Natural killer cell treated with Interleukin-12 subunit alpha and Interleukin-12 subunit beta and Interleukin-15 and Interleukin-18, amount 100 ng/mL, for 72 hours (primary cell): ENCODE measurements around the gene UGT1A10. TPM values are rescaled to one million over a fixed set of nuclear protein-coding genes. Genes with fewer than 3 reads are reported as not detected.
A peak's percentile ranks its signal among the peaks of the same experiment; 100 is the strongest.

Experiments
- ATAC-seq, 2 donors: fragments of 150-1000 bp; cut with Tn5 transposase in 1 of 2; sonication (Bioruptor Pico), chemical (Tn5 transposase) in 1 of 2; 2 replicates each; pipeline ENCODE4 v1.10.0; 2021
- DNase-seq: peaks from one replicate; pipeline ENCODE4 v3.0.0; 2022; ENCODE audit warnings: low spot score
- H3K27ac Mint-ChIP-seq, 2 donors: 1 replicate in 1 of 2; 2 replicates in 1 of 2; pipeline ENCODE4 v1.8.0; 2022; ENCODE audit warnings: mixed read lengths in 2 of 2, mild to moderate bottlenecking in 1 of 2, moderate library complexity in 1 of 2
- H3K27me3 Mint-ChIP-seq, 2 donors: 1 replicate in 1 of 2; 2 replicates in 1 of 2; pipeline ENCODE4 v1.8.0; 2022; ENCODE audit warnings: mixed read lengths in 2 of 2
- H3K36me3 Mint-ChIP-seq: one replicate; pipeline ENCODE4 v1.8.0; 2022; ENCODE audit warnings: mixed read lengths
- H3K4me1 Mint-ChIP-seq, 2 donors: 1 replicate in 1 of 2; 2 replicates in 1 of 2; pipeline ENCODE4 v1.8.0; 2022; ENCODE audit warnings: low read depth in 2 of 2, mixed read lengths in 2 of 2, mild to moderate bottlenecking in 1 of 2
- H3K4me3 Mint-ChIP-seq: one replicate; pipeline ENCODE4 v1.8.0; 2022; ENCODE audit warnings: mixed read lengths
- H3K9me3 Mint-ChIP-seq: 2 replicates; pipeline ENCODE4 v1.8.0; 2022; ENCODE audit warnings: mixed read lengths
- total RNA-seq, 2 donors: library from RNA; stranded (reverse); gene quantifications; one replicate each; pipeline ENCODE4 v1.2.3, GENCODE V29; 2022

UGT1A10 gene
- total RNA-seq, 2 donors from 2014 or later = not detected

GRCh38 chr2:233671290-233672161, 35.3 kb downstream of the UGT1A10 start, which contains the start of gene UGT1A9:
UGT1A9 (plus strand) TSS chr2:233671898; CDS start chr2:233671935, 37 bp downstream.
- Mint-ChIP-seq H3K4me3 (no peak within 1 kb of the TSS), H3K9me3 (no peaks in the 10 kb centered on the region), H3K27ac (no peak within 1 kb of the TSS), H3K36me3 (no peaks in the 10 kb centered on the region), H3K27me3 (peaks cover 13 to 44% of the 10 kb centered on the region in 2 donors), H3K4me1 (no peaks in the 10 kb centered on the region)
- DNase-seq = no peak
- no peak for ATAC-seq

- DNase-seq (no peak), ATAC-seq (no peak)
- Mint-ChIP-seq H3K36me3 (no peaks in the 10 kb centered on the region), H3K9me3 (no peaks in the 10 kb centered on the region), H3K27ac (no peak overlapping the region), H3K4me1 (no peaks in the 10 kb centered on the region), H3K27me3 (peaks cover 22 to 53% of the 10 kb centered on the region in 2 donors), H3K4me3 (no peak overlapping the region)
Measured at GRCh38 chr2:233672886-233673285, 36.6 kb downstream of the UGT1A10 start.

- Mint-ChIP-seq H3K27me3 (peaks cover 24 to 55% of the 10 kb centered on the region in 2 donors), H3K4me1 (no peaks in the 10 kb centered on the region), H3K36me3 (no peaks in the 10 kb centered on the region), H3K4me3 (no peak overlapping the region), H3K27ac (no peak overlapping the region), H3K9me3 (no peaks in the 10 kb centered on the region)
- no peak for DNase-seq
- no peak for ATAC-seq
Measured at GRCh38 chr2:233673896-233674295, 37.6 kb downstream of the UGT1A10 start.

- H3K4me3 Mint-ChIP-seq = no peak overlapping the region
- no peaks in the 10 kb centered on the region for H3K4me1 Mint-ChIP-seq
- peaks cover 24 to 55% of the 10 kb centered on the region in 2 donors for H3K27me3 Mint-ChIP-seq
- no peak overlapping the region for H3K27ac Mint-ChIP-seq
- no peak for ATAC-seq
- H3K9me3 Mint-ChIP-seq = no peaks in the 10 kb centered on the region
- DNase-seq = no peak
- no peaks in the 10 kb centered on the region for H3K36me3 Mint-ChIP-seq
Measured at GRCh38 chr2:233674314-233674713, 38.1 kb downstream of the UGT1A10 start.

GRCh38 chr2:233674995-233675394, 38.7 kb downstream of the UGT1A10 start:
- Mint-ChIP-seq H3K36me3 (no peaks in the 10 kb centered on the region), H3K4me3 (no peak overlapping the region), H3K9me3 (no peaks in the 10 kb centered on the region), H3K4me1 (no peaks in the 10 kb centered on the region), H3K27ac (no peak overlapping the region), H3K27me3 (peaks cover 28 to 56% of the 10 kb centered on the region in 2 donors)
- DNase-seq (no peak), ATAC-seq (no peak)

- Mint-ChIP-seq H3K36me3 (no peaks in the 10 kb centered on the region), H3K4me1 (no peaks in the 10 kb centered on the region), H3K9me3 (no peaks in the 10 kb centered on the region), H3K27ac (no peak overlapping the region), H3K27me3 (peaks cover 27 to 48% of the 10 kb centered on the region in 2 donors), H3K4me3 (no peak overlapping the region)
- no peak for DNase-seq
- ATAC-seq = no peak
Measured at GRCh38 chr2:233676046-233676445, 39.8 kb downstream of the UGT1A10 start.

- Mint-ChIP-seq H3K27me3 (peaks cover 32 to 43% of the 10 kb centered on the region in 2 donors), H3K9me3 (no peaks in the 10 kb centered on the region), H3K27ac (no peak overlapping the region), H3K4me1 (no peaks in the 10 kb centered on the region), H3K4me3 (no peak overlapping the region), H3K36me3 (no peaks in the 10 kb centered on the region)
- ATAC-seq = no peak
- DNase-seq = no peak
Measured at GRCh38 chr2:233679196-233679595, 42.9 kb downstream of the UGT1A10 start.

- peaks cover 32 to 43% of the 10 kb centered on the region in 2 donors for H3K27me3 Mint-ChIP-seq
- H3K4me1 Mint-ChIP-seq = no peaks in the 10 kb centered on the region
- ATAC-seq = no peak
- no peak for DNase-seq
- no peak overlapping the region for H3K27ac Mint-ChIP-seq
- no peaks in the 10 kb centered on the region for H3K9me3 Mint-ChIP-seq
- no peak overlapping the region for H3K4me3 Mint-ChIP-seq
- no peaks in the 10 kb centered on the region for H3K36me3 Mint-ChIP-seq
Measured at GRCh38 chr2:233680361-233681045, 44.3 kb downstream of the UGT1A10 start.

GRCh38 chr2:233681521-233682099, 45.4 kb downstream of the UGT1A10 start, which contains the start of gene UGT1A7:
UGT1A7 (plus strand) TSS chr2:233681901; CDS start chr2:233681938, 37 bp downstream.
- ATAC-seq (no peak), DNase-seq (no peak)
- H3K36me3 Mint-ChIP-seq = no peaks in the 10 kb centered on the region
- H3K27ac Mint-ChIP-seq = no peak within 1 kb of the TSS
- H3K4me3 Mint-ChIP-seq = no peak within 1 kb of the TSS
- peaks cover 29 to 41% of the 10 kb centered on the region in 2 donors for H3K27me3 Mint-ChIP-seq
- H3K4me1 Mint-ChIP-seq = no peaks in the 10 kb centered on the region
- no peaks in the 10 kb centered on the region for H3K9me3 Mint-ChIP-seq

GRCh38 chr2:233684640-233685039, 48.4 kb downstream of the UGT1A10 start:
- Mint-ChIP-seq H3K27ac (no peak overlapping the region), H3K4me1 (no peaks in the 10 kb centered on the region), H3K4me3 (no peak overlapping the region), H3K36me3 (no peaks in the 10 kb centered on the region), H3K27me3 (peaks cover 27 to 38% of the 10 kb centered on the region in 2 donors), H3K9me3 (no peaks in the 10 kb centered on the region)
- DNase-seq (no peak), ATAC-seq (no peak)

GRCh38 chr2:233686928-233687327, 50.7 kb downstream of the UGT1A10 start:
- ATAC-seq = peak in 1 of 2 donors; percentile 69
- peak overlapping the region in 1 of 2 donors; percentile 47 for H3K27ac Mint-ChIP-seq

GRCh38 chr2:233688341-233688740, 52.1 kb downstream of the UGT1A10 start:
- H3K27ac Mint-ChIP-seq = no peak overlapping the region
- DNase-seq = no peak
- no peaks in the 10 kb centered on the region for H3K36me3 Mint-ChIP-seq
- peaks cover 25 to 52% of the 10 kb centered on the region in 2 donors for H3K27me3 Mint-ChIP-seq
- no peaks in the 10 kb centered on the region for H3K9me3 Mint-ChIP-seq
- no peaks in the 10 kb centered on the region for H3K4me1 Mint-ChIP-seq
- H3K4me3 Mint-ChIP-seq = no peak overlapping the region
- ATAC-seq = no peak

More at GRCh38 chr2:233686928-233687327, 50.7 kb downstream of the UGT1A10 start:
- Mint-ChIP-seq H3K9me3 (no peaks in the 10 kb centered on the region), H3K4me3 (no peak overlapping the region), H3K27me3 (peaks cover 28 to 45% of the 10 kb centered on the region in 2 donors), H3K36me3 (no peaks in the 10 kb centered on the region), H3K4me1 (no peaks in the 10 kb centered on the region)
- DNase-seq = no peak

GRCh38 chr2:233689031-233689430, 52.8 kb downstream of the UGT1A10 start:
- Mint-ChIP-seq H3K9me3 (no peaks in the 10 kb centered on the region), H3K4me1 (no peaks in the 10 kb centered on the region), H3K27me3 (peaks cover 25 to 51% of the 10 kb centered on the region in 2 donors), H3K27ac (no peak overlapping the region), H3K36me3 (no peaks in the 10 kb centered on the region), H3K4me3 (no peak overlapping the region)
- ATAC-seq = peak in 1 of 2 donors; percentile 14
- no peak for DNase-seq
